Measurements from ENCODE around the gene RSRC1. TPM values are rescaled to one million over a fixed set of nuclear protein-coding genes. Genes with fewer than 3 reads are reported as not detected.

The RSRC1 gene
- total RNA-seq, 1 experiment from 2014 or later: 49.4 TPM

- Histone ChIP-seq H3K27ac (ENCODE audit: low read length) (no peak overlapping the region), H3K4me1 (ENCODE audit: control insufficient read depth, insufficient read depth, low read length) (peaks cover 7% of the 10 kb centered on the region; the same call in 1 of the 2 replicates), H3K27me3 (ENCODE audit: control insufficient read depth, insufficient read depth, low read length) (peaks cover 5% of the 10 kb centered on the region), H3K4me3 (ENCODE audit: low read depth in 2 of 2, low read length in 2 of 2) (no peak overlapping the region), H3K9me3 (ENCODE audit: control insufficient read depth, insufficient read depth, low read depth, low read length) (no peaks in the 10 kb centered on the region), H3K36me3 (ENCODE audit: control insufficient read depth, insufficient read depth, low read length) (0 out of 2 replicates have a peak, but pooled peaks cover 2% of the 10 kb centered on the region)
- DNase-seq (ENCODE audit: low read depth, low spot score): no peak
- TF ChIP-seq POLR2AphosphoS5 (IDR thresholded peaks at IDR 0.05; ENCODE audit: low read depth, low read length) (no peak), SIN3A (IDR thresholded peaks at IDR 0.05; ENCODE audit: borderline replicate concordance, insufficient read depth, low read depth, low read length) (no peak), CTCF (IDR thresholded peaks at IDR 0.05) (no peak), TCF7L2 (IDR thresholded peaks at IDR 0.05; ENCODE audit: low read depth, low read length) (no peak)
- TF ChIP-seq, protein P1, sequence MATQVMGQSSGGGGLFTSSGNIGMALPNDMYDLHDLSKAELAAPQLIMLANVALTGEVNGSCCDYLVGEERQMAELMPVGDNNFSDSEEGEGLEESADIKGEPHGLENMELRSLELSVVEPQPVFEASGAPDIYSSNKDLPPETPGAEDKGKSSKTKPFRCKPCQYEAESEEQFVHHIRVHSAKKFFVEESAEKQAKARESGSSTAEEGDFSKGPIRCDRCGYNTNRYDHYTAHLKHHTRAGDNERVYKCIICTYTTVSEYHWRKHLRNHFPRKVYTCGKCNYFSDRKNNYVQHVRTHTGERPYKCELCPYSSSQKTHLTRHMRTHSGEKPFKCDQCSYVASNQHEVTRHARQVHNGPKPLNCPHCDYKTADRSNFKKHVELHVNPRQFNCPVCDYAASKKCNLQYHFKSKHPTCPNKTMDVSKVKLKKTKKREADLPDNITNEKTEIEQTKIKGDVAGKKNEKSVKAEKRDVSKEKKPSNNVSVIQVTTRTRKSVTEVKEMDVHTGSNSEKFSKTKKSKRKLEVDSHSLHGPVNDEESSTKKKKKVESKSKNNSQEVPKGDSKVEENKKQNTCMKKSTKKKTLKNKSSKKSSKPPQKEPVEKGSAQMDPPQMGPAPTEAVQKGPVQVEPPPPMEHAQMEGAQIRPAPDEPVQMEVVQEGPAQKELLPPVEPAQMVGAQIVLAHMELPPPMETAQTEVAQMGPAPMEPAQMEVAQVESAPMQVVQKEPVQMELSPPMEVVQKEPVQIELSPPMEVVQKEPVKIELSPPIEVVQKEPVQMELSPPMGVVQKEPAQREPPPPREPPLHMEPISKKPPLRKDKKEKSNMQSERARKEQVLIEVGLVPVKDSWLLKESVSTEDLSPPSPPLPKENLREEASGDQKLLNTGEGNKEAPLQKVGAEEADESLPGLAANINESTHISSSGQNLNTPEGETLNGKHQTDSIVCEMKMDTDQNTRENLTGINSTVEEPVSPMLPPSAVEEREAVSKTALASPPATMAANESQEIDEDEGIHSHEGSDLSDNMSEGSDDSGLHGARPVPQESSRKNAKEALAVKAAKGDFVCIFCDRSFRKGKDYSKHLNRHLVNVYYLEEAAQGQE (IDR thresholded peaks at IDR 0.05; ENCODE audit: insufficient read depth in 1 of 2, low read depth in 2 of 2, low read length in 1 of 2): no peak
- no TSS peak for BruUV-seq (replicated peaks)
- intact Hi-C loops (cut with micrococcal nuclease; ENCODE audit: unreplicated experiment): loop anchor here (5.0 kb wide), 1 partner anchor 338 kb away; no protein-coding TSS in a partner anchor
- ChIA-PET POLR2A (interaction anchor here (0.5 kb wide), 1 partner anchor 1226 kb away, joined by 4 read pairs; no protein-coding TSS in a partner anchor), CTCF (no interaction called here)
- ATAC-seq: no peak
- in situ Hi-C loops (cut with HindIII; ENCODE audit: low pct_unique_long_range_greater_than_20kb, low sequenced_read_pairs): no loop called here
Observed at GRCh38 chr3:158094235-158095110, 15.4 kb upstream of the RSRC1 start.

DNA sequence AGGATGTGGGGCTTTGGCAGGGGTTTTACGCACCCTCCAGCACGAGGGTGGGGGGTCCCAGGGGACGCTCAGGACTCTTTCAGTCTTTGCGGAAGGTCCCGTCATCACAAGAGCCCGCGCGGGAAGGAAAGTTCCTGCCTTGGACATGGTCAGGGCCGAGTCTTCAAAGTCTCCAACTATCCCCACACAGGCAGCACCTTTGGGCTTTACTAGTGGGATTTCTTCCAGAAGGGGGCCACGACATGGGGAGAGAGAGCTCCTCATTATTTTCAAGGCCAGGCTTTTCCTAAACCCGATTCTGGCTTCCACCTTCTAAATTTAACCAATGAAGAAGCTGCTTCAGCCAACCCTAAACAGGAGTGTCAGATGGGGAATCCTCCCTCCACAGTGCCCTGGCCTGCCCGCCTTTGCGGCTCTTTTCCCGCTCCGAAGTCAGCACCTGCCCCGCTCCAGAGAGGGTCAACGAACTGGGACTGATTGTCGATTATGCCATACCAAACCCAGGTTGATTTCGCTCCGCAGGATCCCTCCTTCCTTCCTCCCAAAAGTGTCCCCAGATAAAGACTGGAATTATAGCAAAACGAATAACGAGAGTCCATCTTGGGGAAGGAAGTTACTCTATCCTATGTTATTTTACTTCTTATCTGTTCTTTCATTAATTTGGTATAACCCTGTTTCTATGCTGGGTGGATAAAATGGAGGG, 14.6 kb upstream of the RSRC1 start:
- in situ Hi-C loops (cut with HindIII; ENCODE audit: low pct_unique_long_range_greater_than_20kb, low sequenced_read_pairs): no loop called here
- POLR2A ChIA-PET: interaction anchor here (0.5 kb wide), 1 partner anchor 1225 kb away, joined by 4 read pairs; no protein-coding TSS in a partner anchor

More for the DNA sequence above, 14.6 kb upstream of the RSRC1 start:
- Histone ChIP-seq H3K36me3 (ENCODE audit: control insufficient read depth, insufficient read depth, low read length) (0 out of 2 replicates have a peak, but pooled peaks cover 2% of the 10 kb centered on the region), H3K4me3 (ENCODE audit: low read depth in 2 of 2, low read length in 2 of 2) (no peak overlapping the region), H3K27ac (ENCODE audit: low read length) (no peak overlapping the region), H3K4me1 (ENCODE audit: control insufficient read depth, insufficient read depth, low read length) (peaks cover 7% of the 10 kb centered on the region; the same call in 1 of the 2 replicates), H3K9me3 (ENCODE audit: control insufficient read depth, insufficient read depth, low read depth, low read length) (no peaks in the 10 kb centered on the region), H3K27me3 (ENCODE audit: control insufficient read depth, insufficient read depth, low read length) (peaks cover 2% of the 10 kb centered on the region; the same call in 1 of the 2 replicates)
- TF ChIP-seq CTCF (IDR thresholded peaks at IDR 0.05): no peak
- TF ChIP-seq, protein P1 (IDR thresholded peaks at IDR 0.05; ENCODE audit: insufficient read depth in 1 of 2, low read depth in 2 of 2, low read length in 1 of 2): no peak
- no peak for TF ChIP-seq TCF7L2 (IDR thresholded peaks at IDR 0.05; ENCODE audit: low read depth, low read length)
- no peak for TF ChIP-seq SIN3A (IDR thresholded peaks at IDR 0.05; ENCODE audit: borderline replicate concordance, insufficient read depth, low read depth, low read length)
- TF ChIP-seq POLR2AphosphoS5 (IDR thresholded peaks at IDR 0.05; ENCODE audit: low read depth, low read length): no peak
- intact Hi-C loops (cut with micrococcal nuclease; ENCODE audit: unreplicated experiment): loop anchor here (5.0 kb wide), 1 partner anchor 337 kb away; no protein-coding TSS in a partner anchor
- no TSS peak for BruUV-seq (replicated peaks)
- CTCF ChIA-PET: no interaction called here
- no peak for ATAC-seq
- no peak for DNase-seq (ENCODE audit: low read depth, low spot score)
